ENCODE results near the gene BMP2K. TPM values are rescaled to one million over a fixed set of nuclear protein-coding genes. Genes with fewer than 3 reads are reported as not detected.

The BMP2K gene
- total and polyA plus RNA-seq, 9 donors = 11.4 to 22.4 (median 15.5) TPM

- Histone ChIP-seq H3K27ac (ENCODE audit: low read length) (no peak overlapping the region), H3K4me3 (ENCODE audit: low read length) (no peak overlapping the region), H3K4me1 (ENCODE audit: control insufficient read depth, insufficient read depth, low read length) (no peaks in the 10 kb centered on the region), H3K9me3 (replicated peaks; ENCODE audit: control insufficient read depth, low read depth, low read length) (peaks cover 3% of the 10 kb centered on the region), H3K36me3 (ENCODE audit: control insufficient read depth, insufficient read depth, low read length) (no peaks in the 10 kb centered on the region), H3K27me3 (ENCODE audit: control insufficient read depth, insufficient read depth, low read length) (peaks cover 2% of the 10 kb centered on the region)
- no peak for DNase-seq
- WGBS (ENCODE audit: insufficient coverage) = 40% methylated on average over 1 of the region's 1 CpG
These were observed 168.2 kb downstream of the BMP2K start for GRCh38 chr4:78944381-78944780.

DNA sequence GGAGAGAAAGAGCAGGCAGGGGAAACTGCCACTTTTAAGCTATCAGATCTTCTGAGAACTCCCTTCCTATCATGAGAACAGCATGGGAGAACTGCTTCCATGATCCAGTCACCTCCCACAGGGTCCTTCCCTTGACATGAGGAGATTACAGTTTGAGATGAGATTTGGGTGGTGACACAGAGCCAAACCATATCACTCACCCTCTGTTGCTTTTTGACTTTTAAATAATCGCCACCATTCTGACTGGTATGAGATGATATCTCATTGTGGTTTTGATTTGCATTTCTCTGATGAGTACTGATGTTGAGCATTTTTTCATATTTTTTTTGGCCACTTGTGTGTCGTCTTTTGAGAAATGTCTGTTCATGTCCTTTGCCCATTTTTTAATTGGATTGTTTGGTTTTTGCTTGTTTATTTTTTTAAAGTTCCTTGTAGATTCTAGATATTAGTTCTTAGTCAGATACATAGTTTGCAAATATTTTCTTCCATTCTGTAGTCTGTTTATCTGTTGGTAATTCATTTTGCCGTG, 169.6 kb downstream of the BMP2K start:
- no peaks in the 10 kb centered on the region for H3K4me1 ChIP-seq (ENCODE audit: control insufficient read depth, insufficient read depth, low read length)
- no peak for DNase-seq
- peaks cover 2% of the 10 kb centered on the region for H3K27me3 ChIP-seq (ENCODE audit: control insufficient read depth, insufficient read depth, low read length)
- H3K27ac ChIP-seq (ENCODE audit: low read length) = no peak overlapping the region
- peaks cover 3% of the 10 kb centered on the region for H3K9me3 ChIP-seq (replicated peaks; ENCODE audit: control insufficient read depth, low read depth, low read length)
- H3K4me3 ChIP-seq (ENCODE audit: low read length) = no peak overlapping the region
- no CpG with 5 or more reads among the region's 3 CpGs for WGBS (ENCODE audit: insufficient coverage)
- H3K36me3 ChIP-seq (ENCODE audit: control insufficient read depth, insufficient read depth, low read length) = no peaks in the 10 kb centered on the region

DNA sequence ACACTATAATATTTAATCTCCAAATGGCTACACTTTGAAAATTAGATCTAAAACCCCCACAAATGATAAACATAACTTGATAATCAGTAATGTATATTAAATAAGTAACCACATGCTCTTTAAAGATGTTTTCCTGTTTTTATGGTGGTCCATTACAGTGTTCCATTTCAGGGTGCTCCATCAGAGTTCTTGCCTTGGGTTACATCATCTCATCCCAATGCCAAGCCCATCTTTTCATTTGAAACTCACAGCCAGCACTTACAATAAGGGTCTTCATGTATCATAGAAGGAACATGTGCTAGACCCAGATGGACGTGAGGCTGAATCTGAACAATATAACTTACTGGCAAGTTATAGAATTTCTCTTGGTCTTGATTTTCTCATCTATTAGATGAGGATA, 173.6 kb downstream of the BMP2K start:
- peaks cover 3% of the 10 kb centered on the region for H3K9me3 ChIP-seq (replicated peaks; ENCODE audit: control insufficient read depth, low read depth, low read length)
- no peak overlapping the region for H3K27ac ChIP-seq (ENCODE audit: low read length)
- no CpG with 5 or more reads among the region's 1 CpG for WGBS (ENCODE audit: insufficient coverage)

GRCh38 chr4:78951862-78952472, 175.8 kb downstream of the BMP2K start:
- peak; percentile 71 for DNase-seq
- 100% methylated on average over 1 of the region's 3 CpGs for WGBS (ENCODE audit: insufficient coverage)
- H3K4me1 ChIP-seq (ENCODE audit: control insufficient read depth, insufficient read depth, low read length) = no peaks in the 10 kb centered on the region
- no peak overlapping the region for H3K4me3 ChIP-seq (ENCODE audit: low read length)
- no peaks in the 10 kb centered on the region for H3K36me3 ChIP-seq (ENCODE audit: control insufficient read depth, insufficient read depth, low read length)
- H3K27me3 ChIP-seq (ENCODE audit: control insufficient read depth, insufficient read depth, low read length) = no peaks in the 10 kb centered on the region
- H3K27ac ChIP-seq (ENCODE audit: low read length) = no peak overlapping the region
- H3K9me3 ChIP-seq (replicated peaks; ENCODE audit: control insufficient read depth, low read depth, low read length) = no peaks in the 10 kb centered on the region

More for the DNA sequence above, 173.6 kb downstream of the BMP2K start:
- Histone ChIP-seq H3K4me3 (ENCODE audit: low read length) (no peak overlapping the region), H3K36me3 (ENCODE audit: control insufficient read depth, insufficient read depth, low read length) (no peaks in the 10 kb centered on the region), H3K27me3 (ENCODE audit: control insufficient read depth, insufficient read depth, low read length) (no peaks in the 10 kb centered on the region), H3K4me1 (ENCODE audit: control insufficient read depth, insufficient read depth, low read length) (no peaks in the 10 kb centered on the region)
- no peak for DNase-seq

GRCh38 chr4:78953231-78953630, 177.1 kb downstream of the BMP2K start:
- no peak for DNase-seq
- H3K4me3 ChIP-seq (ENCODE audit: low read length) = no peak overlapping the region
- H3K4me1 ChIP-seq (ENCODE audit: control insufficient read depth, insufficient read depth, low read length) = no peaks in the 10 kb centered on the region

DNA sequence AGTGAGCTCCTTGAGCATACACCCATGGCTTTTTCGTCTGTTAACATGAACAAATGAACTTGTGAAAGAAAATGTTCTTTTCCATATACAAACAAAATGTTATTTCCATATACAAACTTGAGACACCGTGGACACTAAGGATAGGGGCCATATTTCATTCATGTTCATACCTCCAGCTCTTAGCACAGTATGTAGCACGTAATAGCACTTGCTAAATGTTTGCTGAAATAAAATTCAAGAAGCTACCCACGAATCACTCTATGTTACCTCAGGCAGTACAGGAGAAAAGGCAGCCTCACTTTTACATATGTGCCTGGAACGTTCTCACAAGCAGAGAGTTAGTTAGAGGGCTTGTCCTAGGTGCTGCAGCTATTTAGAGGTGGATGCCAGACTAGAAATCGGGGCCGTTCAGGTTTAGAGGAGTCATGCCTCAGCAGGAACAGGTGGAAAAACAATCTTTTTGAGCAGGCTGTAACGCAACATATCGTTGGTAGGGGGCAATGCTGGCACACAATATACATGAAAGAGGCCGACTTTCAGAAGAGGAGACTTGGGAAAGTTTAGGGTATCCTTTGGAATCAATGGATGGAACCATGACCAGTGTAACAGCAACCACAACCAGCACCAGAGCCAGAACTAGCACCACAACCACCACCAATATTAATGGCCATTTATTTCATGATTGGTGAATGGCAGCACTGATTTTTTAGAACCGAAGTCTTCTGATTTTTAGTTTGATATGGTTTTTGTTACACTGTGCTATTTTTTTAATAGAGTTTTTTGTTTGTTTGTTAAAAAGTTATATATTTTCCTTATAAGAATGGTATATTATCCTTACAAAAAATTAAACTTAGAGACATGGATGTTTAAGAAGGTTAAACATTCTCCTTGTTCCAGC, 177.9 kb downstream of the BMP2K start:
- H3K27ac ChIP-seq (ENCODE audit: low read length) = no peak overlapping the region
- H3K4me1 ChIP-seq (ENCODE audit: control insufficient read depth, insufficient read depth, low read length) = no peaks in the 10 kb centered on the region
- no peaks in the 10 kb centered on the region for H3K9me3 ChIP-seq (replicated peaks; ENCODE audit: control insufficient read depth, low read depth, low read length)
- no peaks in the 10 kb centered on the region for H3K27me3 ChIP-seq (ENCODE audit: control insufficient read depth, insufficient read depth, low read length)
- no peaks in the 10 kb centered on the region for H3K36me3 ChIP-seq (ENCODE audit: control insufficient read depth, insufficient read depth, low read length)
- 31% methylated on average over 6 of the region's 11 CpGs for WGBS (ENCODE audit: insufficient coverage)
- no peak overlapping the region for H3K4me3 ChIP-seq (ENCODE audit: low read length)
- DNase-seq = peak; percentile 32

More at GRCh38 chr4:78953231-78953630, 177.1 kb downstream of the BMP2K start:
- no peaks in the 10 kb centered on the region for H3K9me3 ChIP-seq (replicated peaks; ENCODE audit: control insufficient read depth, low read depth, low read length)
- no peaks in the 10 kb centered on the region for H3K36me3 ChIP-seq (ENCODE audit: control insufficient read depth, insufficient read depth, low read length)
- H3K27ac ChIP-seq (ENCODE audit: low read length) = no peak overlapping the region
- H3K27me3 ChIP-seq (ENCODE audit: control insufficient read depth, insufficient read depth, low read length) = no peaks in the 10 kb centered on the region
- WGBS (ENCODE audit: insufficient coverage) = 47% methylated on average over 2 of the region's 5 CpGs

GRCh38 chr4:78956975-78957374, 180.8 kb downstream of the BMP2K start:
- no peak overlapping the region for H3K27ac ChIP-seq (ENCODE audit: low read length)

GRCh38 chr4:78960926-78961325, 184.8 kb downstream of the BMP2K start:
- Histone ChIP-seq H3K27ac (ENCODE audit: low read length) (no peak overlapping the region), H3K9me3 (replicated peaks; ENCODE audit: control insufficient read depth, low read depth, low read length) (no peaks in the 10 kb centered on the region), H3K27me3 (ENCODE audit: control insufficient read depth, insufficient read depth, low read length) (no peaks in the 10 kb centered on the region), H3K4me1 (ENCODE audit: control insufficient read depth, insufficient read depth, low read length) (no peaks in the 10 kb centered on the region), H3K4me3 (ENCODE audit: low read length) (no peak overlapping the region), H3K36me3 (ENCODE audit: control insufficient read depth, insufficient read depth, low read length) (no peaks in the 10 kb centered on the region)
- DNase-seq = no peak
- WGBS (ENCODE audit: insufficient coverage) = no CpG with 5 or more reads among the region's 3 CpGs

More at GRCh38 chr4:78956975-78957374, 180.8 kb downstream of the BMP2K start:
- 90% methylated on average over 2 of the region's 5 CpGs for WGBS (ENCODE audit: insufficient coverage)
- Histone ChIP-seq H3K27me3 (ENCODE audit: control insufficient read depth, insufficient read depth, low read length) (no peaks in the 10 kb centered on the region), H3K4me3 (ENCODE audit: low read length) (no peak overlapping the region), H3K36me3 (ENCODE audit: control insufficient read depth, insufficient read depth, low read length) (no peaks in the 10 kb centered on the region), H3K4me1 (ENCODE audit: control insufficient read depth, insufficient read depth, low read length) (no peaks in the 10 kb centered on the region), H3K9me3 (replicated peaks; ENCODE audit: control insufficient read depth, low read depth, low read length) (no peaks in the 10 kb centered on the region)
- no peak for DNase-seq

Measured in muscle of leg (tissue), 11 donors.